Nephron progenitor cell (in vitro differentiated cells): ENCODE measurements around the gene PSEN1.
A peak's percentile ranks its signal among the peaks of the same experiment; 100 is the strongest.

Experiments
- DNase-seq: peaks from one replicate; pipeline ENCODE4 v3.0.0; 2021
- H3K27ac Mint-ChIP-seq: 2 replicates; pipeline ENCODE4 v1.8.0; 2021; ENCODE audit warnings: mild to moderate bottlenecking, moderate library complexity, mixed read lengths
- H3K27me3 Mint-ChIP-seq: 2 replicates; pipeline ENCODE4 v1.8.0; 2021; ENCODE audit warnings: mild to moderate bottlenecking, low read depth, mixed read lengths; ENCODE audit not compliant: poor library complexity
- H3K36me3 Mint-ChIP-seq: 2 replicates; pipeline ENCODE4 v1.8.0; 2021; ENCODE audit warnings: low read depth, mixed read lengths
- H3K4me1 Mint-ChIP-seq: 2 replicates; pipeline ENCODE4 v1.8.0; 2021; ENCODE audit warnings: mixed read lengths
- H3K4me3 Mint-ChIP-seq: 2 replicates; pipeline ENCODE4 v1.8.0; 2021; ENCODE audit warnings: mild to moderate bottlenecking, moderate library complexity, mixed read lengths
- H3K9me3 Mint-ChIP-seq: 2 replicates; pipeline ENCODE4 v1.8.0; 2021; ENCODE audit warnings: mild to moderate bottlenecking, moderate library complexity, mixed read lengths
- TF ChIP-seq, protein P1 (sequence below): fragments of 200-600 bp; sonication (generic); IDR thresholded peaks from 2 replicates; pipeline ENCODE4 v1.5.0; 2021; ENCODE audit warnings: antibody characterized with exemption

The PSEN1 gene

DNA sequence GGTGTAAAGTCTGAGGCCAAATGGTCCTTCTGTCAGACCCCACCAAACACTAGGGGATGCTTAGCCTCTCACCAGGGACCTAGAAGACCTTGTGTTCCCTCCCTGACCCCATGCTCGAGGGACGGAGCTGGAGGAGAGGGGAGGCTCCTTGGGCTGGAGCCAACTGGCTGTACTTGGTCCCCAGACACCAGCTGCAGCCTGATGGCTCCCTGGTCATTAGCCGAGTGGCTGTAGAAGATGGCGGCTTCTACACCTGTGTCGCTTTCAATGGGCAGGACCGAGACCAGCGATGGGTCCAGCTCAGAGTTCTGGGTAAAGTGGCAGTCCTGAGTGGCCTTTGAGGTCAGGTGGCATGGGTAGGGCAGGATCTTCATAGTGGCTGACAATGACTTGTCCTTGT, 130.0 kb downstream of the PSEN1 start:
- no peak for DNase-seq
- Mint-ChIP-seq H3K27ac (no peak overlapping the region), H3K4me1 (peaks cover 41% of the 10 kb centered on the region), H3K4me3 (no peak overlapping the region), H3K27me3 (peaks cover 17% of the 10 kb centered on the region), H3K9me3 (no peaks in the 10 kb centered on the region), H3K36me3 (no peaks in the 10 kb centered on the region)
- TF ChIP-seq, protein P1, sequence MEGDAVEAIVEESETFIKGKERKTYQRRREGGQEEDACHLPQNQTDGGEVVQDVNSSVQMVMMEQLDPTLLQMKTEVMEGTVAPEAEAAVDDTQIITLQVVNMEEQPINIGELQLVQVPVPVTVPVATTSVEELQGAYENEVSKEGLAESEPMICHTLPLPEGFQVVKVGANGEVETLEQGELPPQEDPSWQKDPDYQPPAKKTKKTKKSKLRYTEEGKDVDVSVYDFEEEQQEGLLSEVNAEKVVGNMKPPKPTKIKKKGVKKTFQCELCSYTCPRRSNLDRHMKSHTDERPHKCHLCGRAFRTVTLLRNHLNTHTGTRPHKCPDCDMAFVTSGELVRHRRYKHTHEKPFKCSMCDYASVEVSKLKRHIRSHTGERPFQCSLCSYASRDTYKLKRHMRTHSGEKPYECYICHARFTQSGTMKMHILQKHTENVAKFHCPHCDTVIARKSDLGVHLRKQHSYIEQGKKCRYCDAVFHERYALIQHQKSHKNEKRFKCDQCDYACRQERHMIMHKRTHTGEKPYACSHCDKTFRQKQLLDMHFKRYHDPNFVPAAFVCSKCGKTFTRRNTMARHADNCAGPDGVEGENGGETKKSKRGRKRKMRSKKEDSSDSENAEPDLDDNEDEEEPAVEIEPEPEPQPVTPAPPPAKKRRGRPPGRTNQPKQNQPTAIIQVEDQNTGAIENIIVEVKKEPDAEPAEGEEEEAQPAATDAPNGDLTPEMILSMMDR: no peak

DNA sequence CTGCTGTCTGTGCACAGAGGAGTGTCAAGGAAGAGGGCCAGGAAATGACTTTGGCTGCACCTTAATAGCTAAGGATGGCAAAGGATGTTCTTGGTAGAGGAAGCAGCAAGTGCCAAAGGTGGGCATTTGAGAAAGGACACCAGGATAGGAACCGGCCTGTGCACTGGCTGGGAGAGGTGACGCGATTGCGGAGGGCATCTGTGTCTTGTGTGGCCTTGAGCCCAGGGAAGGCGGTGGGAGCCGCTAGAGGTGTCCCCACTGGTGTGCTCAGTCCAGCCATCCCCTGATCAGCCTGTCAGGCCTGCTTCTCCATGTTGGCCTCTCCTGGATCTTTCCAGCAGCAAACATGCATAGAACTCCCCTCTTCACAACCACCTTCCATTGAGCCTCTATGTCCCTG, 131.2 kb downstream of the PSEN1 start:
- Mint-ChIP-seq H3K36me3 (no peaks in the 10 kb centered on the region), H3K4me1 (peaks cover 36% of the 10 kb centered on the region)

DNA sequence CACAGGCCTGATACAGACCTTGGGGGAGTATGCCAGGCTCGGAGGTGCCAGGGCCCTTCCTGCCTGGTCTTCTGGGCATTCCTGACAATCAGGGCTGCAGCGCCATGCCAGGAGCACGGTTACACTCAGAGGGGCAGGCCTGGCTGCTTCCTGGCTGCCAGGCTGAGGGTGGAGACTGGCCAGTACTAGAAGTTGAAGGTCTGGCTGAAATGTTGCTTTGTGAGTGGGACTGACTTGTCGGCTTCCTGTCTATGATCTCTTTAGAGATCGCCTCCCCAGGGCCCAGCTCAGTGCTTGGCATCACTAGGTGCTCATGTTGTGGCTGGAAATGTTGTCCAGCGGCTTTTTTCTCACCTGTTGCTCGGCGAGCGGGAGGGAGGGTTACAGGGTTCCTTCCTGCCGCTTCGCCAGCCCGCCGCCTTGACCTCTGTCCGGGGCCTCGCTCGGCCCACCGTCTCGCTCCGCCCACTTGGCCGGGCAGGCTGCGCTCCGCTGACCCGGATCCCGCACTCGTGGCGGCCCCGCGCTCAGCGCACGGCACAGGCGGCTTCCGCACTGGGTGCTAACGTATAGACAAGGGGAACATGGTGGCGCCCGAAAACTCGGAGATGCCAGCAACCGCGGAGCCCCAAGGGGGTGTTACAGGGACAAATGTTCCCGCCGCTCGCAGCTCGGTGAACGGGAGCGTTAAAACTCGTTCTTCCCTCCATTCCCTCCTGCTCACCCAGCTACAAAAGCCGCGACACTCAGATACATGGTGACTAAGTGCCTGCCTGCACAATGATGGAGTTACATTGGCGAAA, 133.6 kb downstream of the PSEN1 start:
- no peaks in the 10 kb centered on the region for H3K36me3 Mint-ChIP-seq
- TF ChIP-seq, protein P1: no peak
- H3K4me1 Mint-ChIP-seq: peaks cover 23% of the 10 kb centered on the region
- H3K27me3 Mint-ChIP-seq: peaks cover 16% of the 10 kb centered on the region
- H3K9me3 Mint-ChIP-seq: no peaks in the 10 kb centered on the region
- H3K27ac Mint-ChIP-seq: peak overlapping the region; percentile 84
- peak overlapping the region; percentile 80 for H3K4me3 Mint-ChIP-seq
- DNase-seq: peak; percentile 80

More for the DNA sequence above, 131.2 kb downstream of the PSEN1 start:
- Mint-ChIP-seq H3K27me3 (peaks cover 17% of the 10 kb centered on the region), H3K9me3 (no peaks in the 10 kb centered on the region), H3K4me3 (no peak overlapping the region), H3K27ac (no peak overlapping the region)
- no peak for DNase-seq
- TF ChIP-seq, protein P1: no peak

DNA sequence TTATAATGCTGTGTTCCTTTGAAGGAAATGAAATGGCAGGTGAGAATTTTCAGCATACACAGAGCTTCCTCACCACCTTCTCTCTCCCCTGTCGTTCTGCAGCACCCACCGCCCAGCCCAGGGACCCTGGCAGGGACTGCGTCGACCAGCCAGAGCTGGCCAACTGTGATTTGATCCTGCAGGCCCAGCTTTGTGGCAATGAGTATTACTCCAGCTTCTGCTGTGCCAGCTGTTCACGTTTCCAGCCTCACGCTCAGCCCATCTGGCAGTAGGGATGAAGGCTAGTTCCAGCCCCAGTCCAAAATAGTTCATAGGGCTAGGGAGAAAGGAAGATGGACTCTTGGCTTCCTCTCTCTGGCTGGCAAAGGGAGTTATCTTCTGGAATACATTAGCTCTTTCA, 136.1 kb downstream of the PSEN1 start:
- Mint-ChIP-seq H3K36me3 (peaks cover 12% of the 10 kb centered on the region), H3K9me3 (no peaks in the 10 kb centered on the region), H3K4me1 (peaks cover 22% of the 10 kb centered on the region), H3K27ac (no peak overlapping the region), H3K4me3 (no peak overlapping the region), H3K27me3 (peaks cover 16% of the 10 kb centered on the region)
- no peak for DNase-seq
- TF ChIP-seq, protein P1: no peak
